Lower leg skin (tissue), 4 donors: ENCODE results near the gene PDS5A. TPM values are rescaled to one million over a fixed set of nuclear protein-coding genes. Genes with fewer than 3 reads are reported as not detected.

Experiments
- DNase-seq, 2 donors: peaks; one replicate each; pipeline ENCODE4 v3.0.0-alpha.2; 2019; ENCODE audit warnings: low spot score in 2 of 2
- H3K4me3 ChIP-seq: fragments of 200-600 bp; sonication (generic); 2 replicates; pipeline ENCODE4 v1.5.1; 2017; ENCODE audit warnings: mild to moderate bottlenecking, low read depth; ENCODE audit not compliant: poor library complexity, severe bottlenecking
- CTCF ChIP-seq, 3 donors: fragments of 450-650 bp; IDR thresholded peaks; one replicate each; pipeline ENCODE4 v1.5.1; 2016; ENCODE audit warnings: antibody characterized with exemption in 3 of 3, mild to moderate bottlenecking in 3 of 3, moderate library complexity in 2 of 3
- POLR2A ChIP-seq, 2 donors: fragments of 450-650 bp; IDR thresholded peaks; one replicate each; pipeline ENCODE4 v1.6.1; 2016 to 2017; ENCODE audit warnings: antibody characterized with exemption in 2 of 2, mild to moderate bottlenecking in 1 of 2, moderate library complexity in 1 of 2
- WGBS, 2 donors: methylation state at CpG; one replicate each; pipeline ENCODE4 v1.1.5; 2018; 5-methylcytosine and 5-hydroxymethylcytosine counted together
- intact Hi-C: fragments of 100-400 bp; cut with DNase I; formaldehyde crosslinking; loops from one replicate; pipeline ENCODE4 v1.15.0; 2023; ENCODE audit warnings: low total_unique reads
- total RNA-seq, 4 donors: library from RNA; depleted of rRNA; stranded (reverse); fragments of >200 nt; gene quantifications; one replicate each; pipeline ENCODE4 v1.1.0, GENCODE V29; 2016

Gene PDS5A
- total RNA-seq, 4 donors from 2014 or later: 45.7 to 57.6 (median 53.5) TPM

GRCh38 chr4:39970671-39971640 lies 6.8 kb downstream of the PDS5A start:
- intact Hi-C loops: no loop called here
- TF ChIP-seq CTCF (IDR thresholded peaks at IDR 0.05) (no peak), POLR2A (IDR thresholded peaks at IDR 0.05) (no peak)
- H3K4me3 ChIP-seq: no peak overlapping the region
- 85 to 91% methylated on average over 18 of the region's 18 CpGs for WGBS, 2 donors
- no peak for DNase-seq

GRCh38 chr4:39963656-39964055 lies 14.1 kb downstream of the PDS5A start:
- 90 to 91% methylated on average over 5 of the region's 5 CpGs for WGBS, 2 donors
- intact Hi-C loops: no loop called here
- no peak overlapping the region for H3K4me3 ChIP-seq
- no peak for TF ChIP-seq POLR2A (IDR thresholded peaks at IDR 0.05)
- TF ChIP-seq CTCF (IDR thresholded peaks at IDR 0.05): no peak
- DNase-seq: peak in 1 of 2 donors; percentile 54

- intact Hi-C loops: no loop called here
- no peak for TF ChIP-seq POLR2A (IDR thresholded peaks at IDR 0.05)
- TF ChIP-seq CTCF (IDR thresholded peaks at IDR 0.05): no peak
- WGBS, 2 donors: 85 to 93% methylated on average over 12 of the region's 12 CpGs
- peak in 1 of 2 donors; percentile 76 for DNase-seq
- H3K4me3 ChIP-seq: no peak overlapping the region
Observed at GRCh38 chr4:39961311-39961877, 16.3 kb downstream of the PDS5A start.

- no peak for TF ChIP-seq POLR2A (IDR thresholded peaks at IDR 0.05)
- TF ChIP-seq CTCF (IDR thresholded peaks at IDR 0.05): no peak
- intact Hi-C loops: no loop called here
Observed at GRCh38 chr4:39950861-39951481, 26.7 kb downstream of the PDS5A start.

GRCh38 chr4:39947963-39948362 lies 29.7 kb downstream of the PDS5A start:
- DNase-seq: no peak
- 85 to 98% methylated on average over 2 of the region's 2 CpGs for WGBS, 2 donors
- no peak overlapping the region for H3K4me3 ChIP-seq
- TF ChIP-seq POLR2A (IDR thresholded peaks at IDR 0.05): no peak
- TF ChIP-seq CTCF (IDR thresholded peaks at IDR 0.05): no peak
- intact Hi-C loops: no loop called here

More at GRCh38 chr4:39950861-39951481, 26.7 kb downstream of the PDS5A start:
- no peak overlapping the region for H3K4me3 ChIP-seq
- DNase-seq: no peak
